NK-92 (cell line): ENCODE measurements around the gene C4A.
"Not testable (repeated sequence)": the region's sequence is repeated elsewhere in the genome, so short reads cannot be mapped to it uniquely, and the experiment has no call there.

Experiments
- DNase-seq: peaks from one replicate; lab custom pipeline; 2025; ENCODE audit not compliant: unreplicated experiment; lab: John Stamatoyannopoulos, UW

C4A gene

DNA sequence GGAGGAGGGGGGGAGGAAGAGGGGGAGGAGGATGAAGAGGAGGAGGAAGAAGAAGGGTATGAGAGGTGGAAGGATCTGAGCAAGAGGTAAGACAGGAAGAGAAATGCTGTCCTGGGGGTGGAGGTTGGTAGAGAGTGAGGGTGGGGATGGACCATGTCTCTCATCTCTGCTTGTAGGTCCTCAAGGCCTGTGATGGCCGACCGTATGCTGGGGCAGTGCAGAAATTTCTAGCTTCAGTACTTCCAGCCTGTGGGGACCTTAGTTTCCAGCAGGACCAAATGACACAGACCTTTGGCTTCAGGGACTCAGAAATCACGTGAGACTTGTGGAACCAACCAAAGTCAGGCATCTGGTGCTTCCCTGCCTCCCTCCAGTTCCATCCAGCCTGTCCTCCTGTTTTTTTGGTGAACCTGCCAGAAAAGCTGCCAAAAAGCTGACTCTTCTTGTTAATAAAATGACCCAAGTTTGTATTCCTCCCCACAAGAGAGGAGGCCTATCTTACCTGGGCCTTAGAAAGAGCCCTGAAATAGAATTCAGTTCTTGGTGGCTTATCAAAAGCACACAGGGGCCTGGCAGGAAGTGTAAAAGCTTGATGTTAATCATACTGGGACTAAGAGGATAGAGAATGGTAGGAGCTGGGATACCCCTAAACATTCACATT lies 2.5 kb upstream of the C4A start:
- DNase-seq, result no peak

DNA sequence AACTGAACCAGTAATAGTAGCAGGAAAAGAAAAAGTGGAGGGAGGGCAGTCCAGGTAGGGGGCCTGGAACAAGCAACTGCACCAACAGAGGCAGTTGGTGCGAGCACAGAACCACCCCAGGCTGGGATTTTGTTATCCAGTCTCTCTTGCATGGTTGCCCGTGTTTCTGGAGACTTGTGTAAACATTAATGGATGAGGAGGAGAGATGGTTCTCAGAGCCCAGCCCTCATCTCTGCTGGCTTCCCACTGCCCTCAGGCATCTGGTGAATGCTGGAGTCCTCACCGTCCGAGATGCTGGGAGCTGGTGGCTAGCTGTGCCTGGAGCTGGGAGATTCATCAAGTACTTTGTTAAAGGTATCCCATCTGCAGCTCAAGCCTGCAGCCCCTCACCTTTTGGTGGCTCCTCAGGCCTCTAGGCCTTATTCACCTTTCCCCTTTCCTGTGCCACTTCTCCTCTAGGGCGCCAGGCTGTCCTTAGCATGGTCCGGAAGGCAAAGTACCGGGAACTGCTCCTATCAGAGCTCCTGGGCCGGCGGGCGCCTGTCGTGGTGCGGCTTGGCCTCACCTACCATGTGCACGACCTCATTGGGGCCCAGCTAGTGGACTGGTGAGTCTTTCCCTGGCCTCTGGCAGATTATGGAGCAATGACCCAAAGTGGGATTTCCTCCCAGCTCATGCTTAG lies 1.5 kb upstream of the C4A start:
- DNase-seq, result not testable (repeated sequence)

DNA sequence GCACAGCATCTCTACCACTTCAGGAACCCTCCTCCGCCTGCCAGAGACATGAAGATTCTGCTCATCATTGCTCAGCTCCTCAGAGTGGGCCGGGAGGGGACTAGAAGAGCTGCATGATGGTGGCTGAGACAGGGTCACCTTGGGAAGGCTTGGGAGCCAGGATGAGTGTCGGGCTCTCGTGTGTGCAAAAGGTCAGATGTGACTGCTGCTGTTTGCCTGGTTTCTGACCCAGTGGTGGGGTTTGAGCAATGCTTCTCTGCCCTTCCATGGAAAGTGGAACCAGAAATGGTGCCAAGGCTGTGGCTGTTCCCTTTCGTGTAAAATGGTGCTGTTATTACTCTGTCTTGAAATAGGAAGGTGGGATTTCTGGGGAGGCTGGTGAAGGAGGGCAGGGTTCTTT lies 859 bp upstream of the C4A start:
- not testable (repeated sequence) for DNase-seq

DNA sequence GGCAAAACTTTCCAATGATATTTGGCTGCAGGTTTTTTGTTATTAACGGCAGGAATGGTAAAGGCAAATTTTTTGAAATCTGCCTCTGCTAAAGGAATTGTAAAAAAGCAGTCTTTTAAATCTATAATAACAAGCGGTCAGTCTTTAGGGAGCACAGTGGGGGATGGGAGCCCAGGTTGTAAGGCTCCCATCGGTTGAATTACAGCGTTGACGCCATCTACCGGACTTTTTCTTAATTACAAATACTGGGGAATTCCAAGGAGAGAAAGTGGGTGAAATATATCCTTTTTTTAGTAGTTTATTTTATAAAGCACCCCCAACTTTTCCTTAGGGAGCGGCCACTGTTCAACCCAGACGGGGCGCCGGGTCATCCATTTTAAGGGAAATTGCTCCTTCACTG lies 7.5 kb downstream of the C4A start:
- DNase-seq, result not testable (repeated sequence)

DNA sequence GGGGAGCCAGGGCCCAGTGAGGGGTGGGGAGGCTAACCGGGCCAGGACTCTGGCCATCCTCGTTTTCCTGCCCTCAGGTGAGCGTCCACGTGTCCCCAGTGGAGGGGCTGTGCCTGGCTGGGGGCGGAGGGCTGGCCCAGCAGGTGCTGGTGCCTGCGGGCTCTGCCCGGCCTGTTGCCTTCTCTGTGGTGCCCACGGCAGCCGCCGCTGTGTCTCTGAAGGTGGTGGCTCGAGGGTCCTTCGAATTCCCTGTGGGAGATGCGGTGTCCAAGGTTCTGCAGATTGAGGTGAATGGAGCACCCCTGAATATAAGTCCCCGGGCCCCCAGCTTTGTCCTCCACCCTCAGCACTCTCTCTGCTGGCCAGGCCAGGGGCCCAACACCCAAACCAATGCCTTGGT lies 12.6 kb downstream of the C4A start:
- not testable (repeated sequence) for DNase-seq

DNA sequence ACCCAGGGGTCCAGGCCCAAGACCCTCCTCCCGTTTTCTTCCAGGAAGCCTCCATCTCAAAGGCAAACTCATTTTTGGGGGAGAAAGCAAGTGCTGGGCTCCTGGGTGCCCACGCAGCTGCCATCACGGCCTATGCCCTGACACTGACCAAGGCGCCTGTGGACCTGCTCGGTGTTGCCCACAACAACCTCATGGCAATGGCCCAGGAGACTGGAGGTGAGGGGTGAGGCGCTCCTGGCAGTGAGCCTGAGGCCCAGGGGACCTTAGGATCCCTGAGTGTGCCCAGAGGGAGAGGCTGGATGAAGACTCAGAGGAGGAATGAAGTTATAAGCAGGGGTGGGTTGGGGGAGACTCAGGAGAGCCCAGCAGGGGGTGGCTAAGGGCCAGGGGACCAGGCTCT lies 14.5 kb downstream of the C4A start:
- not testable (repeated sequence) for DNase-seq

DNA sequence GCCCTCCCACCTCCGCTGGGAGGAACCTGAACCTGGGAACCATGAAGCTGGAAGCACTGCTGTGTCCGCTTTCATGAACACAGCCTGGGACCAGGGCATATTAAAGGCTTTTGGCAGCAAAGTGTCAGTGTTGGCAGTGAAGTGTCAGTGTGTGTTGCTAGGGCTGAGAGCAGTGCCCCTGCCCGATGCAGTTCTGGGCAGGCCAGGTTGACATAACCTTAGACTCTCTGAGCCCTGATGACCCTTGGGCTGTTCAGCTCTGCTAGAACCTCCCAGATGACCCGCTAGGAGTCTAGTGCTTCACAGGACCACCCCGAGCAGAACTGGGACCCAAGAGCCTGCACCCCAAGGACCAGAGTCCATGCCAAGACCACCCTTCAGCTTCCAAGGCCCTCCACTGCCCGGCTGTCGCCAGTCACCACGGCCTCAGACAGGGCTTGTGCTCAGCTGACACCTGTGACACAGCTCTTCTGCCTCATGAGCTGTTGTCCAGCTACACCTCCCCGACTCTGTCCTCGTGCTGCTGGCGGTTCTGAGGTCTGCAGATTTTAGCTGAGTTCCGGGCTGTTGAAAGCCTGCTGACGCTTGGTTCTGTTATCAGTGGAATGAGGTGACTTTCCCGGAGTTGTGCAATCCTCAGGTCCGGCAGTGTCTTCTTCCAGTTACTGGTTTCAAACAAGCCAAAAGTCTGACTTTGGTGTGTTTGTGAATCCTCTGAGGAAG lies 20.9 kb downstream of the C4A start:
- DNase-seq, result not testable (repeated sequence)

DNA sequence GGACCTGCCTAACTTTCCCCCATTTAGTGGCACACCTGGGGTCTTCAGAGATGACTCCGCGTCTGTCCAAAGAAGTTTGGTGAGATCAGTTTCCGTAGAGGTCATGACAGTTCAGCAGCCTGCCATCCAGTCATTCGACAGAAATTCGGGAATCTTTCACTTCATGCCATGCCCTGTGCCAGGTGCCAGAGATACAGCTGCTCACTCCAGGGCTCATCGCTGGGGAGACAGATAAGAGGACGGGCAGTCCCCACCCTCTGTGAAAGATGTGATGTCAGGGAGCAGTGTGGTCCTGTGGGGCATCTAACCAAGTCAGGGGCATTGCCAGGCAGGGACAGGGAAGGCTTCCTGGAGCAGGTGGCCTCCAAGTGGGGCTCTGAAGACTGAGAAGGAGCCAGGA lies 21.4 kb downstream of the C4A start:
- not testable (repeated sequence) for DNase-seq

DNA sequence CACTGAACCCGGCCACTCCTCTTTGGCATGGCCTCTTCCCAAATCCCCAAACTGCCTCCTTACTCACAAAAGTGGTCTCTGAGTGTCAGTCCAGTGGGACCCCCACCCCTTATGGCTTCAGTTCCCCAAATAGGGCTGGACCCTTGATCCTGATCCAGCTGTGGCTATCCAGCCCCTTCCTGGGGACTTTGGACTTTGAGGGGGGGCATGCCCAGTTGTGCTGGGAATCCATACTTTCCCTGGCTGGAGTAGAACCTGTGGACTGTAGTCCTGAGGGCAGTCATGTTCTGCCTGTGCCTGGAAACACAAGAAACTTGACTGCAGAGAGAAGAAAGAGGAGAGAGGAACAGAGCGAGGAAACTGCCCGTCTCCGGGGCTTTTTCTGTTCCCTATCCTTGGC lies 22.5 kb downstream of the C4A start:
- not testable (repeated sequence) for DNase-seq

DNA sequence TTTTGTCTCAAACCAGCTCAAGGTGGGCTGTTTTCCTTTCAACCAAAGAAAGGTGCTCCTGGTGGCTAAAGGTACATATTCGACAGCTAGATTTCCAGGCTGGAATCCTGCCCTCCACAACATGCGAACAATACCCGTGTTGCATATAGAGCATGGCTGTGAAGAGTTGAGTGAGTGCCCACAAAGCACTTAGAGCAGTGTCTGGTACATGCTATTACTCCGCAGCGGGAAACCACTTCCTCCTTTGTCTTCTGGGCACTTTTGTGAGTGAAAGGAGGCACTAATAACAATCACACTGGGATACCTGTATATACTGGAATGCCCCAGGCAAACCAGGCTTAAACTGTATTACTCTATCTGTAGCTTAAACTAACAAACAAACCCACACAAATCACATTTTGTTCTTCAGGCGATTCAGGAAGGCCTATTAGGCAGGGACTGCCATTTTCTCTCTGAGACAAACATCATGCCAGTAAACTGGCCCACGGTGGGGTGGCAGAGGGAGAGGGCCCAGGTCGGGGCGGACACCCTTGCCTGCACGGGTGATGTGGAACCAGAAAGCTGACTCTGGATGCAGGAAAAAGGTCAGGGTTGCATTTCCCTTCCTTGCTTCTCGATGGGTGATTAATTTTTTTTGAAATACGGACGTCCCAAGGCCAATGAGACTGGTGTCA lies 23.1 kb downstream of the C4A start:
- not testable (repeated sequence) for DNase-seq

DNA sequence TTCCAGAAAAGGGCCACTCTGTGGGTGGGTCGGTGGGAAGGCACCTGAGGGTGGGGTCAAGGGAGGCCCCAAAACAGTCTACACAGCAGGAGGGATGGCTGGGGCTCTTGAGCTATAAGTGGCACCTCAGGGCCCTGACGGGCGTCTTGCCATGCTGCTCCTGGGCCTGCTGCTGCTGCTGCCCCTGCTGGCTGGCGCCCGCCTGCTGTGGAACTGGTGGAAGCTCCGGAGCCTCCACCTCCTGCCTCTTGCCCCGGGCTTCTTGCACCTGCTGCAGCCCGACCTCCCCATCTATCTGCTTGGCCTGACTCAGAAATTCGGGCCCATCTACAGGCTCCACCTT lies 23.7 kb downstream of the C4A start:
- DNase-seq, result not testable (repeated sequence)

DNA sequence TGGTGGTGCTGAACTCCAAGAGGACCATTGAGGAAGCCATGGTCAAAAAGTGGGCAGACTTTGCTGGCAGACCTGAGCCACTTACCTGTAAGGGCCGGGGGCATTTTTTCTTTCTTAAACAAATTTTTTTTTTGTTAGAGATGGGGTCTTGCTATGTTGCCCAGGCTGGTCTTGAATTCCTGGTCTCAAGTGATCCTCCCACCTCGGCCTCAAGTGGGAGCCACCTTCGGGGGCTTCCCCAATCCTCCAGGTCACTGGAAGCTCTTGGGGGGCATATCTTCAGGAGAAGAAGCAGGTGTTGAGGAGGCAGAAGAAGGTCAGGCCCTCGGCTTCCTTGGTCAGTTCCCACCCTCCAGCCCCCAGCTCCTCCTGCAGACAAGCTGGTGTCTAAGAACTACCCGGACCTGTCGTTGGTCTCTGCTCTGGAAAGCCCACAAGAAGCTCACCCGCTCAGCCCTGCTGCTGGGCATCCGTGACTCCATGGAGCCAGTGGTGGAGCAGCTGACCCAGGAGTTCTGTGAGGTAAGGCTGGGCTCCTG lies 24.2 kb downstream of the C4A start:
- not testable (repeated sequence) for DNase-seq

DNA sequence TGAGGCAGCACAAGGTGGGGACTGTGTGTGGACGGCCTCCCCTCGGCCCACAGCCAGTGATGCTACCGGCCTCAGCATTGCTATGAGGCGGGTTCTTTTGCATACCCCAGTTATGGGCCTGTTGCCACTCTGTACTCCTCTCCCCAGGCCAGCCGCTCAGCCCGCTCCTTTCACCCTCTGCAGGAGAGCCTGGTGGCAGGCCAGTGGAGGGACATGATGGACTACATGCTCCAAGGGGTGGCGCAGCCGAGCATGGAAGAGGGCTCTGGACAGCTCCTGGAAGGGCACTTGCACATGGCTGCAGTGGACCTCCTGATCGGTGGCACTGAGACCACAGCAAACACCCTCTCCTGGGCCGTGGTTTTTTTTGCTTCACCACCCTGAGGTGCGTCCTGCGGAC lies 25.2 kb downstream of the C4A start:
- DNase-seq, result not testable (repeated sequence)

DNA sequence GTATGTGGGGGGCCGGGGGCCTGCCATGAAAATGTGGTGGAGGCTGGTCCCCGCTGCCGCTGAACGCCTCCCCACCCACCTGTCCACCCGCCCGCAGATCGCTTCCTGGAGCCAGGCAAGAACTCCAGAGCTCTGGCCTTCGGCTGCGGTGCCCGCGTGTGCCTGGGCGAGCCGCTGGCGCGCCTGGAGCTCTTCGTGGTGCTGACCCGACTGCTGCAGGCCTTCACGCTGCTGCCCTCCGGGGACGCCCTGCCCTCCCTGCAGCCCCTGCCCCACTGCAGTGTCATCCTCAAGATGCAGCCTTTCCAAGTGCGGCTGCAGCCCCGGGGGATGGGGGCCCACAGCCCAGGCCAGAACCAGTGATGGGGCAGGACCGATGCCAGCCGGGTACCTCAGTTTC lies 26.2 kb downstream of the C4A start:
- not testable (repeated sequence) for DNase-seq

DNA sequence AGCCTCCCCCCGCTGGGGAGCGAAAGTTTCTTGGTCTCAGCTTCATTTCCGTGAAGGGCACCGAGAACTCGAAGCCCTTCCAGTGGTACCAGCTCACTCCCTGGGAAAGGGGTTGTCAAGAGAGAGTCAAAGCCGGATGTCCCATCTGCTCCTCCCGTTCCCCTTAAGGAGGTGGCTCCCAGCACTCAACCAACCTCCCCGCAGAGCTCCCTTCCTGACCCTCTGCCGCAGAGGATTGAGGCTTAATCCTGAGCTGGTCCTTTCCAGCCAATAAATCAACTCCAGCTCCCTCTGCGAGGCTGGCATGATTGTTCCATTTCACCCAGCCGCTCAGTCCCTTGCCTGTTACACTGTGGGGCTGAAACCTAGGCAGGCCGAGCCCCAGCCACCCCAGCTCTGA lies 26.8 kb downstream of the C4A start:
- DNase-seq, result not testable (repeated sequence)

DNA sequence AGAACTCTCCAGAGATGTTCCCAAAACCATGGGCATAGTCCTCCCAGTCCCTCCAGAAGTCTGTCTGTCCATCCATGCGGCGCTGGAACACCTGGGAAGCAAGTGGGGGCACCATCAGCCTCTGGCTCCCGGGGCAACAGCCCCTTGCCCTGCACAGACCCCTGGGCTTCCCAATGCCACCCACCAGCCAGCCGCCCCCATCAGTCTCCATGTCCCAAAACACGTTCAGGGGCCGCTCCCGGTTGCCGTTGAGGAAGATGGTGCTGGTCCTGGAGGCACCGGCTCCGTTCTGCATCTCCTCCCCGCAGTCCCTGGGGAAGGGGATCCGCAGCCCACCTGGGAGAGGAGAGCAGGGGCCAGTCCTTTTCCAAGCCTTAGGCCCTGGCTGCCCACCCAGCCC lies 27.7 kb downstream of the C4A start:
- not testable (repeated sequence) for DNase-seq

DNA sequence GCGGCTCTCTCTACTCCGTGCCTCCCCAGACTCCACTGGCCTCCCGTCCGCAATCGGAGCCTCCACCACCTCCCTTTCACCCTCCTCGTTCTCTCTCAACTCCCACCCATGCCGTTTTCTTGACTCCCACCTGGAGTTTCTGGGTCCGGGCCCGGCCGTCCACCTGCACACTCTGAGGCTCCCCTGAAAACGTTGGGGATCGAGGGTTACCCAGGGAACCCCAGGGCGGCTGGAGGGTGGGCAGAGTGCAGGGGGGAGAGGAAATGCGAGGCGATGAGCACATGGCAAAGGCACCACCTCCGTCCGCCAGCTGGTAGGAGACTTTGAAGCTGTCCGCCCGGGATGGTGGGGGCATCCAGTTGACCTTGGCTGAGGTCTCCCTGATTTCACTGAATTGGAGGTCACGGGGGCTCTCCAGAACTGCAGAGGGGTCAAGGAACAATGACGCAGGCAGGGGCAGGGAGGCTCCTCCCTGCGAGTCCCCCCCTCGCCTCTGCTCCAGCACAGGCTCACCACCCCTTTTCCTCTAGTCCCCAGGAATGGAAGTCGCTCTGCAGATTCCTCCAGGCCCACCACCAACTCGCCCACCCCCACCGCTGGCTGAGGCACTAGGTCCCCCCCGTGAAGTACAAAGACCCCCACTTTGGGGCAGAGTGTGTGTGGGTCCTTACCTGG lies 29.1 kb downstream of the C4A start:
- DNase-seq, result not testable (repeated sequence)

DNA sequence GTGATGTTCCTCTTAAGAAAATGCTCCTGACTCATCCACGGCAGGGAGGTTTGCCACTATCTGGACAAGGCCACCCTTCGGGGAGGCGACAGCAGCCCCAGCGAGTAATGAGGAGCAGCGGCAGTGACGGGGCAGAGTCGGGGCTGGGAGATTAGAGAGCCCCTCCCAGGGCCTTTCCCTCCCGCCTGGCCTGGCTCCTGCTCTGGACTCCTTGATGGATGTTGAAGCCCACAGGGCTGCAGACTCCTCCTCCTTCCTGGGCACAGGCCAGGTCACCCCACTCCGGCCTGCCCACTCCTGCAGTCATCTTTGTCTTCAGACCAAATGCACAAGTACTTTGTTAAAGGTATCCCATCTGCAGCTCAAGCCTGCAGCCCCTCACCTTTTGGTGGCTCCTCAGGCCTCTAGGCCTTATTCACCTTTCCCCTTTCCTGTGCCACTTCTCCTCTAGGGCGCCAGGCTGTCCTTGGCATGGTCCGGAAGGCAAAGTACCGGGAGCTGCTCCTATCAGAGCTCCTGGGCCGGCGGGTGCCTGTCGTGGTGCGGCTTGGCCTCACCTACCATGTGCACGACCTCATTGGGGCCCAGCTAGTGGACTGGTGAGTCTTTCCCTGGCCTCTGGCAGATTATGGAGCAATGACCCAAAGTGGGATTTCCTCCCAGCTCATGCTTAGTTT lies 31.2 kb downstream of the C4A start:
- DNase-seq, result not testable (repeated sequence)

DNA sequence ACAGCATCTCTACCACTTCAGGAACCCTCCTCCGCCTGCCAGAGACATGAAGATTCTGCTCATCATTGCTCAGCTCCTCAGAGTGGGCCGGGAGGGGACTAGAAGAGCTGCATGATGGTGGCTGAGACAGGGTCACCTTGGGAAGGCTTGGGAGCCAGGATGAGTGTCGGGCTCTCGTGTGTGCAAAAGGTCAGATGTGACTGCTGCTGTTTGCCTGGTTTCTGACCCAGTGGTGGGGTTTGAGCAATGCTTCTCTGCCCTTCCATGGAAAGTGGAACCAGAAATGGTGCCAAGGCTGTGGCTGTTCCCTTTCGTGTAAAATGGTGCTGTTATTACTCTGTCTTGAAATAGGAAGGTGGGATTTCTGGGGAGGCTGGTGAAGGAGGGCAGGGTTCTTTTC lies 31.9 kb downstream of the C4A start:
- not testable (repeated sequence) for DNase-seq

DNA sequence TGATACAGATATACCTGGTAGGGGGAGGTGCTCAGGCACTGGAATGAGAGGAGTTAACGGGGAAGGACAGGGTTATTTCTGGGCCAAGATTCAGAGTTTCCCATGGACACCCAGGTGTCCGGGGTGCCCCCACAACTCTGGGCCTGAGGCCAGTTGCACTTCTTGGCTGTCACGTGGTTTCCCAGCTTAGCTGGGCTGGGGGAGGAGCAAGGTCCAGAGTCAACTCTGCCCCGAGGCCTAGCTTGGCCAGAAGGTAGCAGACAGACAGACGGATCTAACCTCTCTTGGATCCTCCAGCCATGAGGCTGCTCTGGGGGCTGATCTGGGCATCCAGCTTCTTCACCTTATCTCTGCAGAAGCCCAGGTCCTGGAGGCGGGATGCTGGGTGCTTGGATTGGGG lies 32.7 kb downstream of the C4A start, which contains the start of gene C4B:
Gene C4B (plus strand): TSS at position 249 of the 400 bp plus-strand sequence. CDS start 51 bp downstream, at position 300.
- DNase-seq, result not testable (repeated sequence)
